Left ventricle myocardium inferior (tissue), 1 donor: ENCODE data around the gene FTO. TPM values are rescaled to one million over a fixed set of nuclear protein-coding genes. Genes with fewer than 3 reads are reported as not detected.

Experiments used
- DNase-seq: peaks from one replicate; pipeline ENCODE4 v3.0.0-alpha.2; 2020
- H3K27ac ChIP-seq: fragments of 200-600 bp; replicated peaks from 2 replicates; pipeline ENCODE4 v1.8.0; 2021
- H3K27me3 ChIP-seq: fragments of 200-600 bp; 2 replicates; pipeline ENCODE4 v1.8.0; 2021; ENCODE audit warnings: low read depth
- H3K36me3 ChIP-seq: fragments of 200-600 bp; 2 replicates; pipeline ENCODE4 v1.8.0; 2021
- H3K4me1 ChIP-seq: fragments of 200-600 bp; 2 replicates; pipeline ENCODE4 v1.8.0; 2021
- H3K4me3 ChIP-seq: fragments of 200-600 bp; 2 replicates; pipeline ENCODE4 v1.8.0; 2021; ENCODE audit warnings: mild to moderate bottlenecking, moderate library complexity
- H3K9me3 ChIP-seq: fragments of 200-600 bp; replicated peaks from 2 replicates; pipeline ENCODE4 v1.8.0; 2021
- intact Hi-C: fragments of 100-400 bp; cut with micrococcal nuclease; formaldehyde crosslinking; loops from one replicate; pipeline ENCODE4 v1.11.0; 2022
- total RNA-seq: library from RNA; stranded (reverse); fragmentation: NEBNext Ultra II Directional; extraction: Animal tissue kit (Norgen Biotek cat#: 25700); gene quantifications from one replicate; pipeline ENCODE4 v1.2.1, GENCODE V29; 2021
- TF ChIP-seq, protein P1 (sequence below): fragments of 200-600 bp; IDR thresholded peaks from 2 replicates; pipeline ENCODE4 v1.8.0; 2021; ENCODE audit warnings: antibody characterized with exemption, mild to moderate bottlenecking, borderline replicate concordance
- donor health status: DM: no; HTN: yes; CAD: no; lungs with severe emphysema.

The FTO gene
- total RNA-seq, 1 donor from 2014 or later, result 78.4 TPM

DNA sequence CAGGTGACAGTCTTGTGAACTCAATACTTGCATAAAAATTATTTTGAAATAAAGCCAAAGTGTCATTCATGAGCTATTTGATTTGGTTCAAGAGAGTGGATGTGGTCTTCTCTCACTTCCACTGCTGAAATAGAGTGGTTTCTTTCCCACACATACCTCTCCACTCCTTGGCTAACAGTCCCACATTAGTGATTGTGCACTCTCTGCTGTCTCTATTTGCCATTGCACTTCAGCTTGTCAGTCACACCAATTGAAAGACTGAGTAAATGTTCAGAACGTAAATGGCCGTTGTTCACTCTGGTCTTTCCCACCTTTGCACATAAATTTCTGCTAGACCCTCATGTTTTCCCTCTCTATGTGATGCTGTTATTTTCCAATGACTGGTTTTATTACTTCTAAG lies 197.5 kb downstream of the FTO start:
- intact Hi-C loops, result no loop called here
- Histone ChIP-seq H3K27ac (no peak overlapping the region), H3K9me3 (no peaks in the 10 kb centered on the region), H3K4me1 (peaks cover 33% of the 10 kb centered on the region), H3K27me3 (no peaks in the 10 kb centered on the region), H3K36me3 (no peaks in the 10 kb centered on the region), H3K4me3 (no peak overlapping the region)
- TF ChIP-seq, protein P1, sequence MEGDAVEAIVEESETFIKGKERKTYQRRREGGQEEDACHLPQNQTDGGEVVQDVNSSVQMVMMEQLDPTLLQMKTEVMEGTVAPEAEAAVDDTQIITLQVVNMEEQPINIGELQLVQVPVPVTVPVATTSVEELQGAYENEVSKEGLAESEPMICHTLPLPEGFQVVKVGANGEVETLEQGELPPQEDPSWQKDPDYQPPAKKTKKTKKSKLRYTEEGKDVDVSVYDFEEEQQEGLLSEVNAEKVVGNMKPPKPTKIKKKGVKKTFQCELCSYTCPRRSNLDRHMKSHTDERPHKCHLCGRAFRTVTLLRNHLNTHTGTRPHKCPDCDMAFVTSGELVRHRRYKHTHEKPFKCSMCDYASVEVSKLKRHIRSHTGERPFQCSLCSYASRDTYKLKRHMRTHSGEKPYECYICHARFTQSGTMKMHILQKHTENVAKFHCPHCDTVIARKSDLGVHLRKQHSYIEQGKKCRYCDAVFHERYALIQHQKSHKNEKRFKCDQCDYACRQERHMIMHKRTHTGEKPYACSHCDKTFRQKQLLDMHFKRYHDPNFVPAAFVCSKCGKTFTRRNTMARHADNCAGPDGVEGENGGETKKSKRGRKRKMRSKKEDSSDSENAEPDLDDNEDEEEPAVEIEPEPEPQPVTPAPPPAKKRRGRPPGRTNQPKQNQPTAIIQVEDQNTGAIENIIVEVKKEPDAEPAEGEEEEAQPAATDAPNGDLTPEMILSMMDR, result no peak
- no peak for DNase-seq

DNA sequence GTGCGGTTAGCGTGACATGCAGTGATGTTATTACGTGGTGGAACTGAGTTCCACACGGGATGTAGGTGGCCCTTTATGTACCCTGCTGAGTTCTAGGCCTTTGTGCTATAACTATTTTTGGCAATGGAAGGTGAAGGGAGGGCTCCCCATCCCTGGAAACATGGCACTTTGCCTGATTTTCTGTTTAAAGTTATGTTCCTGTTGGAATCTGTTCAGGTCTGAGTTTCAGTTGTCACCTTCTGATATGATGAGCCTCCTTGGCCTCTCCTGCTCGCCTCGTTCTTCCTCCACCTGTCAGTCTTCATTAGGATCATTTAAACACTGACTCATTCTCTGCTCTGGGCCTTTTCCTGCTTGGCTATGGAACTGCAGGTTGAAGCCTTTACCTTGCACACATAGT lies 200.6 kb downstream of the FTO start:
- TF ChIP-seq, protein P1, result no peak
- peaks cover 14% of the 10 kb centered on the region for H3K4me1 ChIP-seq
- no peaks in the 10 kb centered on the region for H3K9me3 ChIP-seq
- H3K27ac ChIP-seq, result no peak overlapping the region
- H3K4me3 ChIP-seq, result no peak overlapping the region
- no peaks in the 10 kb centered on the region for H3K36me3 ChIP-seq
- no peak for DNase-seq
- H3K27me3 ChIP-seq, result no peaks in the 10 kb centered on the region
- intact Hi-C loops, result no loop called here

DNA sequence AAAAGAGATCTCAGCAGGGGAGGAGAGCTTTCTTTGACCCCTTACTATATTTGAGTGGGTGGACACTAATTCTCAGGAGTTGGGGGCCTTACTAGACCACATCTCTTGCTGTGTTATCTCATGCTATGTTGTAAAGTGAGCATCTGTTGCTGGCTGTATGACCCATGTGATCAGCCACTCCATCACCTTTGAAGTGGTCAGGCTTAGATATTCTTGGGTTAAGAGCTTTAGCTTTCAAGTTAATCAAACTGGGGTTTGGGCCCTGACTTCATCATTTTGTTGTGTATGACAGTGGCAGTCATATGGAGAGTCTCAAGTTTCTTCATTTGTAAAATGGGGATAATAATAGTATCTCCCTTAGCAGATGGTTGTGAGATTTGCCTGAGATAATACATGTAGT lies 201.1 kb downstream of the FTO start:
- Histone ChIP-seq H3K27ac (no peak overlapping the region), H3K36me3 (no peaks in the 10 kb centered on the region), H3K4me1 (peaks cover 10% of the 10 kb centered on the region), H3K27me3 (no peaks in the 10 kb centered on the region), H3K9me3 (no peaks in the 10 kb centered on the region), H3K4me3 (no peak overlapping the region)
- TF ChIP-seq, protein P1, result no peak
- no peak for DNase-seq
- intact Hi-C loops, result no loop called here

DNA sequence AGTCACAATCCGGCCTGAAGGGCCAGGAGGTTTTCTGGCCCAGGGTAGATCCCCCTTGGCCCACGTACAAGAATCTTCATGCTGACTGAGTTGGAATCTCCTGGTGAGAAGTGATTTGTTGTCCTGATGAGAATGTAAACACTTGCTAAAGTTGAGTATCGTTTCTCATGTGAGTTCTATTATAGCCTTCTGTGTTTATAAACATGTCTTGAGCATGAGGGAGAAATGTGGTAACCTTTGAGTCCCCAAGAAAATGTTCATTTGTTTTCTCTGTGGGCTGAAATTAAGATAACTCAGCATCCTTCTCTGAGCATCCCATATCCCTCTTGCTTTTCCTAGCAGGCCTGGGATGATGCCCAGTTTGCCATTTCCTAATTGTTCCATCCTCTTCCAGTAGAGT lies 204.8 kb downstream of the FTO start:
- no peak overlapping the region for H3K27ac ChIP-seq
- H3K27me3 ChIP-seq, result no peaks in the 10 kb centered on the region
- TF ChIP-seq, protein P1, result no peak
- H3K36me3 ChIP-seq, result no peaks in the 10 kb centered on the region
- intact Hi-C loops, result no loop called here
- no peak overlapping the region for H3K4me3 ChIP-seq
- no peaks in the 10 kb centered on the region for H3K9me3 ChIP-seq
- no peak for DNase-seq
- H3K4me1 ChIP-seq, result peaks cover 33% of the 10 kb centered on the region

DNA sequence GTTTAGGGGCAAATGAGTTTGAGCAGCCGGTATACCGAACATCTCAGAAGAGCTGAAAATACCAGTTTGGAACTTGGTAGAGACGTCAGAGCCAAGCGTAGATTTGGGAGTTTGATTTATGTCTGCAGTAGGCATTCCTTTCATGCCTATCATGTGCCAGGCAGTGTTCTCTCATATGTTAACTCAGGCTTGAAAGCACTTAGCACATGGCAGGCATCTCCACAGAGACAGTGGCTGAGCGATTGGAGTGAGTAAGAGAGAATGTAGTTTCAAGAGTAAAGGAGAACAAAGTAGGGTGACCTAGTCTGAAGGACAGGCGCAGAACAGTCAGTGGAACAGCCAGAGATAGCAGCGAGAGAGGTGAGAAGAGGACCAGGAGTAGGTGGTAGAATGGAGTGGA lies 207.0 kb downstream of the FTO start:
- intact Hi-C loops, result no loop called here
- H3K4me3 ChIP-seq, result no peak overlapping the region
- H3K27me3 ChIP-seq, result no peaks in the 10 kb centered on the region
- no peaks in the 10 kb centered on the region for H3K9me3 ChIP-seq
- peaks cover 43% of the 10 kb centered on the region for H3K4me1 ChIP-seq
- no peaks in the 10 kb centered on the region for H3K36me3 ChIP-seq
- TF ChIP-seq, protein P1, result no peak
- DNase-seq, result no peak
- H3K27ac ChIP-seq, result peak overlapping the region; percentile 53

DNA sequence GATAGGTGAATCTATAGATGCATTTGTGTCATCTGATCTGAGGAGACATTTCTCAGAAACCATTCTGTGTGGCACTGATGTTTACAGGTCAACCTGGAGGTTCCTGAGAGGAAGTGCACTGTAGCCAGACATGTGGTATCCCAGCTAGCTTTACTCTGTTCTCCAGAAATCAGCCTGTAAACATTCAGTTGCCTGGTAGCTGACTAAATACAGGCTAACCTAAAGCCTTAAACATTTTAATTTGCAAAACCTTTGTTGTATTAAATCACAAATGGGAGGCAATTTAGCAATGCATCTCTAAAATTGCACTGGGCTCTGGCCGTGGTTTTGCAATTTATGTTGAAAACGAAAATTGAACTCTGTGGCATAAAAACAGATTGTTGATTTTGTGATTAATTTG lies 207.6 kb downstream of the FTO start:
- intact Hi-C loops, result no loop called here
- Histone ChIP-seq H3K4me3 (no peak overlapping the region), H3K9me3 (no peaks in the 10 kb centered on the region), H3K4me1 (peaks cover 48% of the 10 kb centered on the region), H3K36me3 (no peaks in the 10 kb centered on the region), H3K27ac (peak overlapping the region; percentile 53), H3K27me3 (no peaks in the 10 kb centered on the region)
- DNase-seq, result no peak
- TF ChIP-seq, protein P1, result peak; percentile 10
